Calu3 (cell line): ENCODE results near the gene P3H3. TPM values are rescaled to one million over a fixed set of nuclear protein-coding genes. Genes with fewer than 3 reads are reported as not detected.

Experiments
- BruUV-seq: library from RNA; stranded (reverse); fragments of 400-500 nt; replicated peaks from 2 replicates; lab custom pipeline; 2021; lab: Mats Ljungman, UMichigan
- CTCF ChIA-PET: fragments of 300-600 bp; sonication (Branson Sonifier 250); formaldehyde crosslinking; loops from one replicate; lab custom pipeline; 2022; ENCODE audit warnings: antibody characterized with exemption; lab: Charles Lee
- DNase-seq: peaks from one replicate; pipeline ENCODE4 v3.0.0; 2022
- H3K27ac Mint-ChIP-seq: one replicate; pipeline ENCODE4 v1.8.0; 2022; ENCODE audit warnings: mixed read lengths; ENCODE audit not compliant: unreplicated experiment
- H3K27me3 Mint-ChIP-seq: one replicate; pipeline ENCODE4 v1.8.0; 2022; ENCODE audit warnings: mixed read lengths; ENCODE audit not compliant: unreplicated experiment
- H3K36me3 Mint-ChIP-seq: one replicate; pipeline ENCODE4 v1.8.0; 2022; ENCODE audit warnings: mild to moderate bottlenecking, moderate library complexity, mixed read lengths; ENCODE audit not compliant: insufficient read depth, unreplicated experiment
- H3K4me1 Mint-ChIP-seq: one replicate; pipeline ENCODE4 v1.8.0; 2022; ENCODE audit warnings: mild to moderate bottlenecking, low read depth, mixed read lengths; ENCODE audit not compliant: unreplicated experiment
- H3K4me3 Mint-ChIP-seq: one replicate; pipeline ENCODE4 v1.8.0; 2022; ENCODE audit warnings: mild to moderate bottlenecking, low read depth, moderate library complexity, mixed read lengths; ENCODE audit not compliant: unreplicated experiment
- H3K9me3 Mint-ChIP-seq: one replicate; pipeline ENCODE4 v1.8.0; 2022; ENCODE audit warnings: low read depth, mixed read lengths; ENCODE audit not compliant: unreplicated experiment
- CTCF ChIP-seq: fragments of 200-600 bp; IDR thresholded peaks from one replicate; pipeline ENCODE4 v1.8.0; 2022; ENCODE audit warnings: antibody characterized with exemption; ENCODE audit not compliant: unreplicated experiment
- intact Hi-C: fragments of 100-400 bp; cut with micrococcal nuclease; formaldehyde crosslinking; loops from one replicate; pipeline ENCODE4 v1.10.0; 2022; ENCODE audit not compliant: unreplicated experiment
- total RNA-seq: library from RNA; stranded (reverse); gene quantifications from 2 replicates; pipeline ENCODE4 v1.2.3, GENCODE V29; 2022

P3H3 gene
- total RNA-seq, 1 experiment from 2014 or later: 0.45 TPM

GRCh38 chr12:6822426-6823135 is 5.6 kb upstream of the P3H3 start:
- no peak overlapping the region for H3K27ac Mint-ChIP-seq
- peak overlapping the region; percentile 42 for H3K4me3 Mint-ChIP-seq
- no TSS peak for BruUV-seq
- H3K36me3 Mint-ChIP-seq: no peaks in the 10 kb centered on the region
- no peaks in the 10 kb centered on the region for H3K9me3 Mint-ChIP-seq
- no peak for DNase-seq
- no peak for TF ChIP-seq CTCF
- H3K27me3 Mint-ChIP-seq: peaks cover 100% of the 10 kb centered on the region
- H3K4me1 Mint-ChIP-seq: peaks cover 13% of the 10 kb centered on the region
- intact Hi-C loops: loop anchor here (10.0 kb wide), 1 partner anchor 208 kb away; no protein-coding TSS in a partner anchor
- CTCF ChIA-PET: no interaction called here

GRCh38 chr12:6823182-6824084 is 4.8 kb upstream of the P3H3 start:
- CTCF ChIA-PET: no interaction called here
- intact Hi-C loops: loop anchor here (10.0 kb wide), 1 partner anchor 209 kb away; no protein-coding TSS in a partner anchor
- H3K27ac Mint-ChIP-seq: no peak overlapping the region
- TF ChIP-seq CTCF: no peak
- peaks cover 6% of the 10 kb centered on the region for H3K36me3 Mint-ChIP-seq
- BruUV-seq: no TSS peak
- H3K4me1 Mint-ChIP-seq: peaks cover 16% of the 10 kb centered on the region
- H3K27me3 Mint-ChIP-seq: peaks cover 100% of the 10 kb centered on the region
- DNase-seq: no peak
- no peak overlapping the region for H3K4me3 Mint-ChIP-seq
- H3K9me3 Mint-ChIP-seq: no peaks in the 10 kb centered on the region

GRCh38 chr12:6824085-6824775 is 4.0 kb upstream of the P3H3 start:
- peaks cover 16% of the 10 kb centered on the region for H3K4me1 Mint-ChIP-seq
- no peak for DNase-seq
- intact Hi-C loops: loop anchor here (10.0 kb wide), 1 partner anchor 209 kb away; no protein-coding TSS in a partner anchor
- CTCF ChIA-PET: interaction anchor here (1.8 kb wide), 1 partner anchor 71 kb away, joined by 7 read pairs; the partner anchor contains the start of gene MLF2
- no peak overlapping the region for H3K27ac Mint-ChIP-seq
- no peak for TF ChIP-seq CTCF
- H3K36me3 Mint-ChIP-seq: peaks cover 12% of the 10 kb centered on the region
- no TSS peak for BruUV-seq
- H3K27me3 Mint-ChIP-seq: peaks cover 100% of the 10 kb centered on the region
- H3K9me3 Mint-ChIP-seq: no peaks in the 10 kb centered on the region
- H3K4me3 Mint-ChIP-seq: no peak overlapping the region

- CTCF ChIA-PET: interaction anchor here (1.0 to 1.8 kb wide), 3 partner anchors 10 to 71 kb away, joined by 4 to 7 read pairs (median 4); partner anchors contain the start of gene MLF2
- Mint-ChIP-seq H3K27ac (no peak overlapping the region), H3K27me3 (peaks cover 100% of the 10 kb centered on the region)
Observed at GRCh38 chr12:6824901-6825381, 3.3 kb upstream of the P3H3 start.

More at GRCh38 chr12:6824901-6825381, 3.3 kb upstream of the P3H3 start:
- Mint-ChIP-seq H3K36me3 (peaks cover 16% of the 10 kb centered on the region), H3K9me3 (no peaks in the 10 kb centered on the region), H3K4me3 (no peak overlapping the region), H3K4me1 (peaks cover 16% of the 10 kb centered on the region)
- intact Hi-C loops: loop anchor here (1.0 to 10.0 kb wide), 3 partner anchors 90 to 273 kb away; no protein-coding TSS in a partner anchor
- TF ChIP-seq CTCF: no peak
- no peak for DNase-seq
- no TSS peak for BruUV-seq
